Measurements from ENCODE around the gene RCN1.
"Not testable (repeated sequence)": the region's sequence is repeated elsewhere in the genome, so short reads cannot be mapped to it uniquely, and the experiment has no call there.

The RCN1 gene

GRCh38 chr11:32090545-32091370, at the start of gene RCN1:
Gene RCN1, plus strand, starts transcription at chr11:32091074. Its CDS starts 123 bp downstream, at chr11:32091197.
- peak; percentile 13 for DNase-seq

- no peak for DNase-seq
Observed at GRCh38 chr11:32043737-32044136, 47.1 kb upstream of the RCN1 start.

- DNase-seq: no peak
Observed at GRCh38 chr11:32044158-32044863, 46.6 kb upstream of the RCN1 start.

- no peak for DNase-seq
Observed at GRCh38 chr11:32045456-32045855, 45.4 kb upstream of the RCN1 start.

- DNase-seq: no peak
Observed at GRCh38 chr11:32050264-32050663, 40.6 kb upstream of the RCN1 start.

- DNase-seq: peak; percentile 62
Observed at GRCh38 chr11:32052215-32052614, 38.7 kb upstream of the RCN1 start.

- DNase-seq: no peak
Observed at GRCh38 chr11:32053151-32053888, 37.6 kb upstream of the RCN1 start.

- no peak for DNase-seq
Observed at GRCh38 chr11:32055861-32056260, 35.0 kb upstream of the RCN1 start.

GRCh38 chr11:32056438-32056837, 34.4 kb upstream of the RCN1 start:
- DNase-seq: no peak

GRCh38 chr11:32059686-32060462, 31.0 kb upstream of the RCN1 start:
- DNase-seq: no peak

GRCh38 chr11:32062540-32062939, 28.3 kb upstream of the RCN1 start:
- DNase-seq: no peak

- DNase-seq: not testable (repeated sequence)
Observed at GRCh38 chr11:32063031-32063430, 27.8 kb upstream of the RCN1 start.

GRCh38 chr11:32065865-32066629, 24.8 kb upstream of the RCN1 start:
- no peak for DNase-seq

- no peak for DNase-seq
Observed at GRCh38 chr11:32068134-32068870, 22.6 kb upstream of the RCN1 start.

GRCh38 chr11:32069361-32070058, 21.4 kb upstream of the RCN1 start:
- DNase-seq: no peak

- no peak for DNase-seq
Observed at GRCh38 chr11:32070692-32071091, 20.2 kb upstream of the RCN1 start.

- no peak for DNase-seq
Observed at GRCh38 chr11:32071811-32072210, 19.1 kb upstream of the RCN1 start.

- no peak for DNase-seq
Observed at GRCh38 chr11:32072872-32073643, 17.8 kb upstream of the RCN1 start.

- DNase-seq: no peak
Observed at GRCh38 chr11:32073644-32074026, 17.2 kb upstream of the RCN1 start.

GRCh38 chr11:32079553-32079952, 11.3 kb upstream of the RCN1 start:
- DNase-seq: no peak

Measured in CD4-positive, alpha-beta T cell treated with Interleukin-4 for 4 hours (primary cell).